ENCODE measurements around the gene CNIH3. TPM values are rescaled to one million over a fixed set of nuclear protein-coding genes. Genes with fewer than 3 reads are reported as not detected.

CNIH3 gene
- total RNA-seq, 3 donors from 2014 or later: 3.8 to 5.2 (median 4.4) TPM

- no peak for TF ChIP-seq POLR2A (IDR thresholded peaks at IDR 0.05)
- TF ChIP-seq CTCF (IDR thresholded peaks at IDR 0.05): no peak
- TF ChIP-seq POLR2AphosphoS5 (IDR thresholded peaks at IDR 0.05): no peak
- Histone ChIP-seq H3K4me3 (no peak overlapping the region), H3K27me3 (no peaks in the 10 kb centered on the region), H3K27ac (no peak overlapping the region), H3K36me3 (no peaks in the 10 kb centered on the region), H3K4me1 (no peaks in the 10 kb centered on the region), H3K9me3 (no peaks in the 10 kb centered on the region)
- intact Hi-C loops (cut with DNase I; ENCODE audit: low total_unique reads): no loop called here
- no peak for DNase-seq (ENCODE audit: low spot score in 2 of 2)
These were observed 13.8 kb downstream of the CNIH3 start for GRCh38 chr1:224629965-224630364.

GRCh38 chr1:224631462-224632115 lies 15.5 kb downstream of the CNIH3 start:
- Histone ChIP-seq H3K4me3 (no peak overlapping the region), H3K36me3 (no peaks in the 10 kb centered on the region), H3K27ac (no peak overlapping the region), H3K4me1 (no peaks in the 10 kb centered on the region), H3K27me3 (no peaks in the 10 kb centered on the region), H3K9me3 (no peaks in the 10 kb centered on the region)
- DNase-seq (ENCODE audit: low spot score in 2 of 2): no peak
- intact Hi-C loops (cut with DNase I; ENCODE audit: low total_unique reads): no loop called here
- TF ChIP-seq CTCF (IDR thresholded peaks at IDR 0.05) (no peak), POLR2A (IDR thresholded peaks at IDR 0.05) (no peak), POLR2AphosphoS5 (IDR thresholded peaks at IDR 0.05) (no peak)

- intact Hi-C loops (cut with DNase I; ENCODE audit: low total_unique reads): no loop called here
- Histone ChIP-seq H3K36me3 (no peaks in the 10 kb centered on the region), H3K9me3 (no peaks in the 10 kb centered on the region), H3K27ac (no peak overlapping the region), H3K4me3 (no peak overlapping the region), H3K4me1 (no peaks in the 10 kb centered on the region), H3K27me3 (no peaks in the 10 kb centered on the region)
- TF ChIP-seq POLR2AphosphoS5 (IDR thresholded peaks at IDR 0.05): no peak
- TF ChIP-seq POLR2A (IDR thresholded peaks at IDR 0.05): no peak
- no peak for TF ChIP-seq CTCF (IDR thresholded peaks at IDR 0.05)
- no peak for DNase-seq (ENCODE audit: low spot score in 2 of 2)
These were observed 16.3 kb downstream of the CNIH3 start for GRCh38 chr1:224632381-224632871.

- intact Hi-C loops (cut with DNase I; ENCODE audit: low total_unique reads): no loop called here
- H3K27ac ChIP-seq: no peak overlapping the region
These were observed 16.8 kb downstream of the CNIH3 start for GRCh38 chr1:224632921-224633321.

More at GRCh38 chr1:224632921-224633321, 16.8 kb downstream of the CNIH3 start:
- Histone ChIP-seq H3K9me3 (no peaks in the 10 kb centered on the region), H3K4me3 (no peak overlapping the region), H3K36me3 (no peaks in the 10 kb centered on the region), H3K4me1 (no peaks in the 10 kb centered on the region), H3K27me3 (no peaks in the 10 kb centered on the region)
- TF ChIP-seq POLR2AphosphoS5 (IDR thresholded peaks at IDR 0.05) (no peak), POLR2A (IDR thresholded peaks at IDR 0.05) (no peak), CTCF (IDR thresholded peaks at IDR 0.05) (no peak)
- no peak for DNase-seq (ENCODE audit: low spot score in 2 of 2)

All from breast epithelium (tissue), 4 donors.